GM19468 (cell line): ENCODE data around the gene BET1L.

Experiments
- ATAC-seq: cut with Tn5 transposase; IDR thresholded peaks from one replicate; pipeline ENCODE4 v1.9.1; 2021; ENCODE audit warnings: mild to moderate bottlenecking, moderate library complexity, moderate number of reproducible peaks; ENCODE audit not compliant: unreplicated experiment; ENCODE audit errors: extremely low read depth

BET1L gene

GRCh38 chr11:211741-212140 is 4.5 kb upstream of the BET1L start:
- ATAC-seq, result no peak

- no peak for ATAC-seq
Observed at GRCh38 chr11:211295-211694, 4.1 kb upstream of the BET1L start.

- ATAC-seq, result no peak
Observed at GRCh38 chr11:210803-211180, 3.6 kb upstream of the BET1L start.

GRCh38 chr11:210122-210802 is 3.1 kb upstream of the BET1L start:
- ATAC-seq, result no peak

- ATAC-seq, result no peak
Observed at GRCh38 chr11:209275-210121, 2.3 kb upstream of the BET1L start.

- ATAC-seq, result no peak
Observed at GRCh38 chr11:208917-209260, 1.7 kb upstream of the BET1L start.

GRCh38 chr11:208181-208916 is 1.1 kb upstream of the BET1L start:
- no peak for ATAC-seq

- ATAC-seq, result peak; percentile 6
Observed at GRCh38 chr11:207863-208180, 623 bp upstream of the BET1L start.

- no peak for ATAC-seq
Observed at GRCh38 chr11:206526-207207, 532 bp downstream of the BET1L start.

GRCh38 chr11:206002-206384 is 1.2 kb downstream of the BET1L start:
- ATAC-seq, result no peak

GRCh38 chr11:205221-206001 is 1.8 kb downstream of the BET1L start:
- ATAC-seq, result no peak

- no peak for ATAC-seq
Observed at GRCh38 chr11:204587-205109, 2.6 kb downstream of the BET1L start.

- ATAC-seq, result no peak
Observed at GRCh38 chr11:203945-204586, 3.1 kb downstream of the BET1L start.

- ATAC-seq, result no peak
Observed at GRCh38 chr11:203056-203944, 3.9 kb downstream of the BET1L start.

GRCh38 chr11:202490-202889 is 4.7 kb downstream of the BET1L start:
- ATAC-seq, result no peak

- no peak for ATAC-seq
Observed at GRCh38 chr11:201966-202365, 5.2 kb downstream of the BET1L start.

- ATAC-seq, result no peak
Observed at GRCh38 chr11:200224-201003, 6.8 kb downstream of the BET1L start.

- no peak for ATAC-seq
Observed at GRCh38 chr11:199782-200181, 7.4 kb downstream of the BET1L start.
